GM04504 (cell line): Measurements from ENCODE around the gene ARHGAP15.
A peak's percentile ranks its signal among the peaks of the same experiment; 100 is the strongest.

Experiments used
- DNase-seq: peaks from one replicate; pipeline ENCODE4 v3.0.0-alpha.2; 2012; ENCODE audit warnings: low read depth

Gene ARHGAP15

DNA sequence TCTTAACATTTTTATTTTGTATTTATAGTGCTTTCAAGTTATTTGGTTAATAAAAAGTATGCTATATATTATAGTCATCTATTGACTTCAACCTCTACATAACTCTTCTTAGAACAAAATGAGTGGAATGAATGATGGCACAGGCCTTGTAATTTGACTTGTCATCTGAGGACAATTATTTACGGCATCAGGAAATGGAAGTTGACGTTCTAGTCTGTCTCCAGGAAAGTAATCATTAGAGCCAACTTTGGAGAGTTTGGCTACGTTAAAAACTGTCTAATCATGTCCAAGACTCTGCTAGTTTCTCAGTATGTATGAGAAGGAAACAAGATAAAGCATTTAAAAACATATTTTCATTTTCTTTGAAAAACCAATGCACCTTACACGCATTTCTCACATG is 353.6 kb downstream of the ARHGAP15 start:
- no peak for DNase-seq

GRCh38 chr2:143486976-143487375 is 357.8 kb downstream of the ARHGAP15 start:
- no peak for DNase-seq

GRCh38 chr2:143489145-143489544 is 359.9 kb downstream of the ARHGAP15 start:
- DNase-seq: no peak

- no peak for DNase-seq
Observed at GRCh38 chr2:143491131-143491530, 361.9 kb downstream of the ARHGAP15 start.

DNA sequence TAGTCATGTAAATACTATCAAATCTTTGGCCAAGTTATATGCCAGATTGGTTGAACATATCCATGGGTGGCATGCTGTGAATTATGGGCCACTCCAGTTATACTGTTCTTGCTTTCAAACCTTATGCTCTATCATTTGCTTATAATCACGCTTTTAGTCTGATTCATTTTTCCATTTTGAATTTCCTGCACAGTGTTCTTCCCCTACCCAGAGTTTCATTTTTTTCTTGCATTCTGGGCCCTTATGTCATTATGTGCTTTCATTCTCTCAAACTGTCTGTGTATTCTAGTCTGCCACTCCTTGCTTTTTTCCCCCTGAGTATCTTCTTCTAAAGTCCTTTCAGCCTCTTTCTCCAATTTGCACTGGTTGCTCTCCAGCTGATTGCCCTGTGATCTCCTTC is 364.1 kb downstream of the ARHGAP15 start:
- no peak for DNase-seq

- no peak for DNase-seq
Observed at GRCh38 chr2:143497726-143498125, 368.5 kb downstream of the ARHGAP15 start.

- DNase-seq: no peak
Observed at GRCh38 chr2:143498496-143498895, 369.3 kb downstream of the ARHGAP15 start.

DNA sequence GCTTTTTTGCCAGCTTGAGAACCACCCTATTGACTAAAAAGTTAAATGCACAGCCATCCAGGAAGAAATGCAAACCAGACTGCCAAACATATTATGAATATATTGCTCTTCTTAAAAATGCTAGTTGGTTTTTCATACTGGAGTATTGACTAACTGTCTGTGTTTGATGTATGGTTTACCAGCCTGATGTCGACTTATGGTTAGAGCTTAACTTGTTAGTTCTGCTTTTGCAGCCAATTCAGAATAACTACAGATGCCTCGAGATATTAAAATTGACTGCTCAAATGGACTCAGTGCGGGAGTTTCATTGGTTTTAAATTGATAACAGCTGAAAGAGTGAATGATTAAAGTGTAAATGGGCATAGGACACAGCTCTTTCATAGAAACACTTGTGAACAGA is 369.8 kb downstream of the ARHGAP15 start:
- DNase-seq: no peak

- DNase-seq: no peak
Observed at GRCh38 chr2:143501106-143501676, 372.0 kb downstream of the ARHGAP15 start.

GRCh38 chr2:143503280-143503679 is 374.1 kb downstream of the ARHGAP15 start:
- DNase-seq: no peak

DNA sequence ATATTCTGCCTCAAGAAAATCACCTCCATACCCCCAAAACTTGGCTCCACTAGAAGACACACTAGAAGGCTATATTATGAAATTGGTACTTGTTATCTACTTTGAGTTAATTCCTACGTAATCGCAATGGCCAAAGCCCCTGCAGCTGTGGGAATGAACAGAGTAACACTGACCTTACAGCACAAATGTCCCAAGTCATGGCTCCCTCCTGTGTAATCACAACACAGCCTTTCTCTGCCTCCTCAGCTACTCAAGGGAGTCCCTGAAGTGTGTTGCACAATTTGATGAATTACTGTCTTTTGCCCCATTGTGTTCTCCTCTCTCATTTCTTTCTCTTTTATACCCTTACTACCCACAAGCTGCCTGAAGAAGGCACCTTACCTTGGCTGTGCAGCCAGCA is 375.2 kb downstream of the ARHGAP15 start:
- DNase-seq: no peak

GRCh38 chr2:143505542-143505941 is 376.3 kb downstream of the ARHGAP15 start:
- no peak for DNase-seq

DNA sequence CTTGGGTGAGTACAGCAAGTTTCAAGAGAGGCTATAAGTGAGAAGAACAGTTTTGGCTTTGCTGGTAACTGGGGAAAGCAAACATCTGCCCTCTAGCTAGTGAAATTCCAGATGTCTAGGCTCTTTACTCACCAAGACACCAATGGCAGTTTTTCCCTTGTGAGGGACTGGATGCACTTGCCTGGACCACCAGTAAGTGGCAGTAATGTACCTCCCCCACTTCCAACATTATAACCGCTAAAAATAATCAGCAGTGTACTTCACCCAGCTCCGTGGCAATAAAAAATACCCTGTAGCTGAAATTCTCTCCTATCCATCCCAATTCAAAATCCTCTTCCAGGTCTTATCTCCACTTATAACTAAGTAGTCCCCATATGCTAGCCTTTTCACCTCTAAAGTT is 383.9 kb downstream of the ARHGAP15 start:
- peak; percentile 70 for DNase-seq

DNA sequence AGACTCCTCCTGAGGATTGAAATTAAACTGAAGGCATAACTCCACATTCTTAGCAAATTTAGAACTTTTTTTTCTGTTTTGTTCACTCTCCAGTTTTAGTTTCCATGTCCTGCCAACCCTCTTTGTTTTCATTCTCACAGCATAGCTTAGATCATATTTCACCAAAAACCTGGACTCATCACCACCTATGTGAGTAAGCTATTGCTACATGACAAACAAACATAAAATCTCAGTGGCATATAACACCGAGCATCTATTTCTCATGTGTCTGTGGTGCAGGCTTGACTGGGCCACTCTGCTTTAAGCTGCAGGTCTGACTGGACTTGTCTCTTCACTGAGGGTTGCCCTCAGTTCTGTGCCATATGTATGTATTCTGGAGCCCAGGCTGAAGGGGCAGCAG is 385.2 kb downstream of the ARHGAP15 start:
- no peak for DNase-seq

DNA sequence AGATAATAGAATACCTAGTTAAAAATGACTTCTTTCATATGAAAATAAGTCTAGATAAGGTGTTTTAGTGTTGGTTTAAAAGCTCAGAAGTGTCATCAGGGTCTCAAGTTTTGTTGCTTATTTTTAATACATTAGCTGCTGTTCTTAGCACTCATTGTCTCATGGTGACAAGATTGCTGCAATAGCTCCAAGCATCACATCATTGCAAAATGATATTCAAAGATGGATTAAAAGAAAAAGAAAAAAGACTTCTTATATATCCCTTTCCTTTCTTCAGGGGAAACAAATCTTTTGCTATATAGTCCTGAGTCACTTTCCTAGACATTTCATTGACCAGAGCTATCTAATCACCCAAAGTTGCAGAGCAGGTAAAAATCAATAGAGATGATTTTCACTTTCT is 386.1 kb downstream of the ARHGAP15 start:
- no peak for DNase-seq

GRCh38 chr2:143519521-143519920 is 390.3 kb downstream of the ARHGAP15 start:
- DNase-seq: no peak

- DNase-seq: no peak
Observed at GRCh38 chr2:143521396-143521795, 392.2 kb downstream of the ARHGAP15 start.

GRCh38 chr2:143522699-143523098 is 393.5 kb downstream of the ARHGAP15 start:
- no peak for DNase-seq

GRCh38 chr2:143524119-143524553 is 394.9 kb downstream of the ARHGAP15 start:
- peak; percentile 69 for DNase-seq

GRCh38 chr2:143524559-143525401 is 395.6 kb downstream of the ARHGAP15 start:
- peak; percentile 66 for DNase-seq

DNA sequence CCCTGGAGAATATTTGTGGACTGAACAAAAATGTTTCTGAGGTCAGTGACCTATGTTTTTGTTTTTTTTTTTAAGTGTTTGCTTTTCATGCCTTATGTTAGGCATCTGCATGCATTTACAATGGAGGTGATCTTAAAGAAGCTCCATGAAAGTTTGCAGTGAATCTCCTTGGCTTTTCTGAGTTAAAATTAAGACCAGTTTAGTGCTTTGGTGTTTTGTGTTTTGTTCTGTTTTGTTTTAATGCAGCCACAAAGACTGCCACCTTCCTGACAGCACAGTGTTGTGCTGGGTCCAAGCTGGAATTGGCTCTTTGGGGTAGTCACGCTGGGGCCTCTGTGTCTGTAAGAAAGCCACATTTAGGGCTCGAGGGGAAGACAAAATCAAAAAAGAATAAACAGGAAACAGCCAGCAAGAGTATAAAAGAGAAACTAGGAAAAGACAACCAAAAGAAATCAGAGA is 396.2 kb downstream of the ARHGAP15 start:
- DNase-seq: no peak

DNA sequence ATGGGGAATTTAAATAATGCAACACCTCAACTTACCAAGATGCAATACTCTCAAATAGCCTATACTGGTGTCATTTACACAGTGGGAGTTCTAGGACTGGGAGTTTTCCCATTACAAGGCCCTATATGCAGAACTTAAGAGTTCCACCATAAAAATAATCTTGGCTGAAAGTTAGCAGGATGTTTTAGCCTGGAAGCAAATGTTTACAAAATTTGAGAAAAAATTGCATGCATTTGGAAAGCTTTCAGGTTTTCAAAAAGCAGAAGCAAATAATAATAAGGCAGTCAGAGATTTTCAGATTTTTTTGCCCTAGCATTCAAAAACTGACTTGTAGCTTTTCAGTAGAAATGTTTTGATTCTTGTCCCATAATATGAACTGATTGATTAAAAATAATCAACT is 397.3 kb downstream of the ARHGAP15 start:
- no peak for DNase-seq

- no peak for DNase-seq
Observed at GRCh38 chr2:143528021-143528420, 398.8 kb downstream of the ARHGAP15 start.
